ENCODE measurements around the gene OR5B12. TPM values are rescaled to one million over a fixed set of nuclear protein-coding genes. Genes with fewer than 3 reads are reported as not detected.

Gene OR5B12
- total RNA-seq, 4 donors from 2014 or later = not detected

Other genes with a start within 250 kb of the OR5B12 start
- gene OR1S2, start 238.1 kb downstream of the OR5B12 start, total RNA-seq = not detected
- not detected for gene OR1S1, start 229.5 kb downstream of the OR5B12 start, total RNA-seq
- not detected for gene OR10Q1, start 213.3 kb downstream of the OR5B12 start, total RNA-seq
- not detected for gene OR10W1, start 174.0 kb downstream of the OR5B12 start, total RNA-seq
- not detected for gene OR5B17, start 83.2 kb downstream of the OR5B12 start, total RNA-seq
- not detected for gene OR5B3, start 35.4 kb downstream of the OR5B12 start, total RNA-seq
- not detected for gene OR5B2, start 14.1 kb downstream of the OR5B12 start, total RNA-seq
- gene OR5B21, start 65.9 kb upstream of the OR5B12 start, total RNA-seq = not detected
- gene LPXN, start 133.6 kb upstream of the OR5B12 start, total RNA-seq = 1 to 10 TPM; 4.7 to 5.4 (median 5.3) TPM
- 10 to 100 TPM; 64.9 to 94.8 (median 89.7) TPM for gene ZFP91, start 136.8 kb upstream of the OR5B12 start, total RNA-seq
- gene CNTF, start 180.4 kb upstream of the OR5B12 start, total RNA-seq = 1 to 10 TPM; 1.2 to 2.4 (median 1.6) TPM